ENCODE results near the gene STX3.

The STX3 gene

GRCh38 chr11:59754859-59755700, at the start of gene STX3:
Gene STX3, plus strand, starts transcription at chr11:59755376. Its CDS starts 230 bp downstream, at chr11:59755606.
- DNase-seq (ENCODE audit: low read depth, low spot score) = no peak
- Histone ChIP-seq H3K9me3 (ENCODE audit: low read depth, low read length) (no peaks in the 10 kb centered on the region), H3K27ac (no peak within 1 kb of the TSS), H3K36me3 (ENCODE audit: insufficient read depth, low read length) (no peaks in the 10 kb centered on the region), H3K4me3 (peak within 1 kb of the TSS; percentile 95), H3K9ac (ENCODE audit: insufficient read length) (peak within 1 kb of the TSS; percentile 68)
- TF ChIP-seq FOXP2 (optimal IDR thresholded peaks at IDR 0.05; ENCODE audit: control extremely low read depth, extremely low read length, insufficient read depth) (no peak), POLR2AphosphoS5 (IDR thresholded peaks at IDR 0.05; ENCODE audit: borderline replicate concordance, low read depth, low read length) (no peak), EZH2 (IDR thresholded peaks at IDR 0.05) (no peak)

DNA sequence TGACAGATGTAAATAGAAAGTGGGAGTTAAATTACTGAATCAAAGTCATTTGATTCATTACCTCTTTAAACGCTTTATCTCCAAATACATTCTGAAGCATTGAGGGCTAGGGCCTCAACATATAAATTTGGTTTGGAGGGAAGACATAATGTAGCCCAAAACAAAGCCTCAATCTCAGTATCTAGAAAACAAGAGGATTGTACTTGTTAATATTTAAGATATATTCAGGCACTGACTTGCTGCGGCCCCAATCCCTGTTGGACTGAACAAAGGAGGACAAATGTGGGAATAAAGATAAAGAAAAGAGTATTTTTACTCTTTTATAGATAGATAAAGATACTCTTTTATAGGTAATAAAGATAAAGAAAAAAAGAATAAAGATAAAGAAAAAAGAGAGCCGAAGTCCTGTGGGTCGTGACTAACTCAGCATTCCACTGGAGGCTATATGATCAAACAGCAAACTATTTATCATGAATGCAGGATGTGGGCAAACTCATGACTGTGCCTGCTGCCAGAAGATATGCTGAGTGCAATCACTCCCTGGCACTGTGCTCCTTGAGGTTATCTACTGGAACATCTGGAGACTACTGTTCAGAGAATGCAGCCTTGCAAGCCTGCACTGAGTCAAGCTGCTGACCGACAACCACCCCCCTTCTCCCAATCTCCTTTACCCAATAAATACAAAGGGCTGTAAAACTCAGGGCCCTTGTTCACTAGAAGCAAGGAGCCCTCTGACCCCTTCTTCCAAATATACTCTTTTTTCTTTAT, 48.5 kb upstream of the STX3 start:
- no peak for TF ChIP-seq FOXP2 (optimal IDR thresholded peaks at IDR 0.05; ENCODE audit: control extremely low read depth, extremely low read length, insufficient read depth)
- no peak for TF ChIP-seq POLR2AphosphoS5 (IDR thresholded peaks at IDR 0.05; ENCODE audit: borderline replicate concordance, low read depth, low read length)
- TF ChIP-seq EZH2 (IDR thresholded peaks at IDR 0.05) = no peak
- Histone ChIP-seq H3K36me3 (ENCODE audit: insufficient read depth, low read length) (no peaks in the 10 kb centered on the region), H3K9me3 (ENCODE audit: low read depth, low read length) (no peaks in the 10 kb centered on the region), H3K9ac (ENCODE audit: insufficient read length) (no peak overlapping the region), H3K27ac (no peak overlapping the region), H3K4me3 (no peak overlapping the region)
- DNase-seq (ENCODE audit: low read depth, low spot score) = no peak

DNA sequence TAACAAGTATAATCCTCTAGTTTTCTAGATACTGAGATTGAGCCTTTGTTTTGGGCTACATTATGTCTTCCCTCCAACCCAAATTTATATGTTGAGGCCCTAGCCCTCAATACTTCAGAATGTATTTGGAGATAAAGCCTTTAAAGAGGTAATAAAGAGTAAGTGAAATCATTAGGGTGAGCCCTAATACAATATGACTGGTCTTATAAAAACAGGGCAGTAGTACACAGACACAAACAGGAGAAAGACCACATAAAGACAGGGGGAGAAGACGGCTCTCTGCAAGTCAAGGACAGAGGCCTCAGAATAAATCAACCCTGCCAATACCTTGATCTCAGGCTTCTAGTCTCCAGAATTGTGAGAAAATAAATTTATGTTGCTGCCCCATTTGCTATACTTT, 47.8 kb upstream of the STX3 start:
- H3K27ac ChIP-seq = no peak overlapping the region
- no peak for TF ChIP-seq POLR2AphosphoS5 (IDR thresholded peaks at IDR 0.05; ENCODE audit: borderline replicate concordance, low read depth, low read length)
- no peak for TF ChIP-seq FOXP2 (optimal IDR thresholded peaks at IDR 0.05; ENCODE audit: control extremely low read depth, extremely low read length, insufficient read depth)
- no peak for TF ChIP-seq EZH2 (IDR thresholded peaks at IDR 0.05)
- DNase-seq (ENCODE audit: low read depth, low spot score) = no peak
- no peak overlapping the region for H3K9ac ChIP-seq (ENCODE audit: insufficient read length)
- no peaks in the 10 kb centered on the region for H3K9me3 ChIP-seq (ENCODE audit: low read depth, low read length)
- H3K36me3 ChIP-seq (ENCODE audit: insufficient read depth, low read length) = no peaks in the 10 kb centered on the region
- no peak overlapping the region for H3K4me3 ChIP-seq

- Histone ChIP-seq H3K9me3 (ENCODE audit: low read depth, low read length) (no peaks in the 10 kb centered on the region), H3K4me3 (no peak overlapping the region), H3K27ac (no peak overlapping the region), H3K36me3 (ENCODE audit: insufficient read depth, low read length) (no peaks in the 10 kb centered on the region), H3K9ac (ENCODE audit: insufficient read length) (no peak overlapping the region)
- TF ChIP-seq POLR2AphosphoS5 (IDR thresholded peaks at IDR 0.05; ENCODE audit: borderline replicate concordance, low read depth, low read length) (no peak), FOXP2 (optimal IDR thresholded peaks at IDR 0.05; ENCODE audit: control extremely low read depth, extremely low read length, insufficient read depth) (no peak), EZH2 (IDR thresholded peaks at IDR 0.05) (no peak)
- no peak for DNase-seq (ENCODE audit: low read depth, low spot score)
Observed at GRCh38 chr11:59708537-59708936, 46.6 kb upstream of the STX3 start.

- Histone ChIP-seq H3K9ac (ENCODE audit: insufficient read length) (no peak overlapping the region), H3K9me3 (ENCODE audit: low read depth, low read length) (no peaks in the 10 kb centered on the region), H3K4me3 (no peak overlapping the region), H3K27ac (no peak overlapping the region), H3K36me3 (ENCODE audit: insufficient read depth, low read length) (no peaks in the 10 kb centered on the region)
- no peak for DNase-seq (ENCODE audit: low read depth, low spot score)
- TF ChIP-seq EZH2 (IDR thresholded peaks at IDR 0.05) (no peak), POLR2AphosphoS5 (IDR thresholded peaks at IDR 0.05; ENCODE audit: borderline replicate concordance, low read depth, low read length) (no peak), FOXP2 (optimal IDR thresholded peaks at IDR 0.05; ENCODE audit: control extremely low read depth, extremely low read length, insufficient read depth) (no peak)
Observed at GRCh38 chr11:59710136-59710847, 44.9 kb upstream of the STX3 start.

- Histone ChIP-seq H3K4me3 (no peak within 1 kb of the TSS), H3K9ac (ENCODE audit: insufficient read length) (no peak within 1 kb of the TSS), H3K9me3 (ENCODE audit: low read depth, low read length) (no peaks in the 10 kb centered on the region), H3K27ac (no peak within 1 kb of the TSS), H3K36me3 (ENCODE audit: insufficient read depth, low read length) (no peaks in the 10 kb centered on the region)
- no peak for TF ChIP-seq POLR2AphosphoS5 (IDR thresholded peaks at IDR 0.05; ENCODE audit: borderline replicate concordance, low read depth, low read length)
- TF ChIP-seq EZH2 (IDR thresholded peaks at IDR 0.05) = no peak
- no peak for TF ChIP-seq FOXP2 (optimal IDR thresholded peaks at IDR 0.05; ENCODE audit: control extremely low read depth, extremely low read length, insufficient read depth)
- no peak for DNase-seq (ENCODE audit: low read depth, low spot score)
Observed at GRCh38 chr11:59713745-59714144, 41.4 kb upstream of the STX3 start, which contains the start of gene OR10V1. Gene OR10V1, minus strand, starts transcription at chr11:59713845. Its CDS starts 0 bp downstream, at chr11:59713845.

DNA sequence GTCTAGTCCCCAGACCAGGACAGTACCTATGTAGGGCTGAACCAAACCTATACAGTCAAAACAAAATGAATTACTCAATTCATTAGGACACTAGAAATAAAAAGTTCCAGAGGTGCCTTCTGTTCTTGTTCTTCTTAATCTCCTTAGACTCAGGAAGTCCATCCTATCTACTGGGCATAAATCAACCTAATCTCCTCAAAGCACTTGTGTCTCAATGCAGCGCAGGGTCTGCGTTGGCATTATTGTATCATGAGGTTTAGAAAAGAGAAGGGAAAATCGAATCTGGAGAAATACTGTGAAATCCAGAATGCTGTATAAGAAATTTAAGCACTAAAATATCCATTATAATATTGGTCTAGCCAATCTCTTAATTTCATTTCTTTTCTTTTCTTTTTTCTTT, 39.1 kb upstream of the STX3 start:
- Histone ChIP-seq H3K9me3 (ENCODE audit: low read depth, low read length) (no peaks in the 10 kb centered on the region), H3K36me3 (ENCODE audit: insufficient read depth, low read length) (no peaks in the 10 kb centered on the region), H3K27ac (no peak overlapping the region), H3K4me3 (no peak overlapping the region), H3K9ac (ENCODE audit: insufficient read length) (no peak overlapping the region)
- no peak for DNase-seq (ENCODE audit: low read depth, low spot score)
- TF ChIP-seq POLR2AphosphoS5 (IDR thresholded peaks at IDR 0.05; ENCODE audit: borderline replicate concordance, low read depth, low read length) (no peak), EZH2 (IDR thresholded peaks at IDR 0.05) (no peak), FOXP2 (optimal IDR thresholded peaks at IDR 0.05; ENCODE audit: control extremely low read depth, extremely low read length, insufficient read depth) (no peak)

DNA sequence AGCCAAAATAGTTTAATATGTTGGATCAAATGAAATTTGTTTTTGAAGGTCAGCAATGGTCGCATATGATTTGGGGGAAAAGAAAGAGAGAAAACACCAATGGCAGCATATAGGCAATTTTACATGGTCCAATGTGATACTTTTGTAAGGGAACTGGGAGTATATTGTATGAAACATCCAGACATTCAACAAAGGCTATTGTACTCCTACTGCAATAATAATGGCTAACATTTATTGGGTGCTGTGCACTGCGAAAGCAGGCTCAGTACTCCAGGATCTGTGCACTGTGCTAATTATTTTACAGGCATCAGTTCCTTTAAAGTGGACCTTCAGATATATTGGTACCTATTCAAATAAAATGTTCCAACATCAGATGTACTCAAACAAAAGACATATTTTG, 35.6 kb upstream of the STX3 start:
- Histone ChIP-seq H3K36me3 (ENCODE audit: insufficient read depth, low read length) (no peaks in the 10 kb centered on the region), H3K27ac (no peak overlapping the region), H3K9me3 (ENCODE audit: low read depth, low read length) (no peaks in the 10 kb centered on the region), H3K4me3 (no peak overlapping the region), H3K9ac (ENCODE audit: insufficient read length) (no peak overlapping the region)
- no peak for DNase-seq (ENCODE audit: low read depth, low spot score)
- TF ChIP-seq EZH2 (IDR thresholded peaks at IDR 0.05) (no peak), POLR2AphosphoS5 (IDR thresholded peaks at IDR 0.05; ENCODE audit: borderline replicate concordance, low read depth, low read length) (no peak), FOXP2 (optimal IDR thresholded peaks at IDR 0.05; ENCODE audit: control extremely low read depth, extremely low read length, insufficient read depth) (no peak)

All from SK-N-MC (cell line).